Peyer's patch (tissue), 4 donors: ENCODE measurements around the gene SLX4IP.

Experiments
- CTCF ChIP-seq, 6 experiments: fragments of 450-650 bp in 4 of 6; fragments of 200-600 bp in 2 of 6; sonication (generic) in 1 of 6; IDR thresholded peaks; one replicate each; pipeline ENCODE4 v1.5.1; 2017 to 2019; ENCODE audit warnings: antibody characterized with exemption in 6 of 6, mild to moderate bottlenecking in 3 of 6, moderate library complexity in 1 of 6
- POLR2A ChIP-seq, 2 donors: fragments of 450-650 bp; IDR thresholded peaks; one replicate each; pipeline ENCODE4 v1.5.1; 2017; ENCODE audit warnings: antibody characterized with exemption in 2 of 2, mild to moderate bottlenecking in 2 of 2, moderate library complexity in 2 of 2

- TF ChIP-seq CTCF (IDR thresholded peaks at IDR 0.05) (no peak), POLR2A (IDR thresholded peaks at IDR 0.05) (no peak)
These were observed 144.8 kb downstream of the SLX4IP start for GRCh38 chr20:10579942-10580341.
